Stimulated activated CD8-positive, alpha-beta memory T cell treated with anti-CD3 and anti-CD28 coated beads, Interleukin-7, amount 100 ng/mL, for 4 hours (primary cell): ENCODE results near the gene TIMM50.

Experiments
- DNase-seq, 2 donors: peaks; one replicate each; pipeline ENCODE4 v3.0.0-alpha.2; 2020; ENCODE audit warnings: low read depth in 2 of 2

TIMM50 gene

GRCh38 chr19:39533003-39533512, 52.4 kb downstream of the TIMM50 start:
- DNase-seq: no peak

- DNase-seq: no peak
Observed at GRCh38 chr19:39533791-39534190, 53.2 kb downstream of the TIMM50 start.

GRCh38 chr19:39539165-39539517, 58.5 kb downstream of the TIMM50 start:
- no peak for DNase-seq

- peak; percentile 90 to 91 for DNase-seq
Observed at GRCh38 chr19:39539518-39540332, 59.1 kb downstream of the TIMM50 start, which contains the start of gene EID2. Gene EID2 (minus strand): TSS chr19:39540161. CDS start chr19:39540079, 82 bp downstream.

GRCh38 chr19:39540333-39540673, 59.7 kb downstream of the TIMM50 start:
- DNase-seq: no peak
